Coronary artery (tissue), 2 donors: ENCODE data around the gene EFNA4.
A peak's percentile ranks its signal among the peaks of the same experiment; 100 is the strongest.

Source experiments
- DNase-seq: peaks from one replicate; pipeline ENCODE4 v3.0.0-alpha.2; 2017; ENCODE audit warnings: low spot score
- H3K27ac ChIP-seq, 2 donors: fragments of 200-600 bp; sonication (generic); one replicate each; pipeline ENCODE4 v1.5.1; 2016 to 2019
- H3K4me3 ChIP-seq: fragments of 200-600 bp; sonication (generic); 2 replicates; pipeline ENCODE4 v1.5.1; 2016; ENCODE audit warnings: mild to moderate bottlenecking, moderate library complexity
- TF ChIP-seq, protein P1 (sequence below): fragments of 200-600 bp; sonication (generic); IDR thresholded peaks from one replicate; pipeline ENCODE4 v1.5.1; 2019; ENCODE audit warnings: antibody characterized with exemption

Gene EFNA4

GRCh38 chr1:155062151-155062686, 1.3 kb upstream of the EFNA4 start:
- peak overlapping the region; percentile 94 for H3K4me3 ChIP-seq
- TF ChIP-seq, protein P1, sequence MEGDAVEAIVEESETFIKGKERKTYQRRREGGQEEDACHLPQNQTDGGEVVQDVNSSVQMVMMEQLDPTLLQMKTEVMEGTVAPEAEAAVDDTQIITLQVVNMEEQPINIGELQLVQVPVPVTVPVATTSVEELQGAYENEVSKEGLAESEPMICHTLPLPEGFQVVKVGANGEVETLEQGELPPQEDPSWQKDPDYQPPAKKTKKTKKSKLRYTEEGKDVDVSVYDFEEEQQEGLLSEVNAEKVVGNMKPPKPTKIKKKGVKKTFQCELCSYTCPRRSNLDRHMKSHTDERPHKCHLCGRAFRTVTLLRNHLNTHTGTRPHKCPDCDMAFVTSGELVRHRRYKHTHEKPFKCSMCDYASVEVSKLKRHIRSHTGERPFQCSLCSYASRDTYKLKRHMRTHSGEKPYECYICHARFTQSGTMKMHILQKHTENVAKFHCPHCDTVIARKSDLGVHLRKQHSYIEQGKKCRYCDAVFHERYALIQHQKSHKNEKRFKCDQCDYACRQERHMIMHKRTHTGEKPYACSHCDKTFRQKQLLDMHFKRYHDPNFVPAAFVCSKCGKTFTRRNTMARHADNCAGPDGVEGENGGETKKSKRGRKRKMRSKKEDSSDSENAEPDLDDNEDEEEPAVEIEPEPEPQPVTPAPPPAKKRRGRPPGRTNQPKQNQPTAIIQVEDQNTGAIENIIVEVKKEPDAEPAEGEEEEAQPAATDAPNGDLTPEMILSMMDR, result no peak
- H3K27ac ChIP-seq, result no peak overlapping the region
- no peak for DNase-seq

- no peak overlapping the region for H3K27ac ChIP-seq
- H3K4me3 ChIP-seq, result peak overlapping the region; percentile 94
- TF ChIP-seq, protein P1, result peak; percentile 49
- DNase-seq, result no peak
Measured at GRCh38 chr1:155062702-155063411, 683 bp upstream of the EFNA4 start.

GRCh38 chr1:155064111-155064831, 731 bp downstream of the EFNA4 start:
- peak overlapping the region; percentile 43 to 85 for H3K27ac ChIP-seq
- peak overlapping the region; percentile 94 for H3K4me3 ChIP-seq
- DNase-seq, result no peak
- TF ChIP-seq, protein P1, result no peak

- TF ChIP-seq, protein P1, result no peak
- H3K27ac ChIP-seq, result no peak overlapping the region
- DNase-seq, result no peak
- H3K4me3 ChIP-seq, result no peak overlapping the region
Measured at GRCh38 chr1:155064832-155065429, 1.4 kb downstream of the EFNA4 start.

DNA sequence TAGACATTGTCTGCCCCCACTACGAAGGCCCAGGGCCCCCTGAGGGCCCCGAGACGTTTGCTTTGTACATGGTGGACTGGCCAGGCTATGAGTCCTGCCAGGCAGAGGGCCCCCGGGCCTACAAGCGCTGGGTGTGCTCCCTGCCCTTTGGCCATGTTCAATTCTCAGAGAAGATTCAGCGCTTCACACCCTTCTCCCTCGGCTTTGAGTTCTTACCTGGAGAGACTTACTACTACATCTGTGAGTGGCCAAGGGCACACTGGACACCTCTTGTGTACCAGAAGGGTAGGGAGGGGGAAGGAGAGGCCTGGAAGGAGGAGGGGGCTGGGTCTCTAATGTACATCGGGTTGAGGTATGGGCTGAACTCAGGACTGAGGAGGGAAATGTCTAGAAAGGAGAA, 3.2 kb downstream of the EFNA4 start:
- Histone ChIP-seq H3K4me3 (no peak overlapping the region), H3K27ac (no peak overlapping the region)
- TF ChIP-seq, protein P1, result no peak
- DNase-seq, result no peak

DNA sequence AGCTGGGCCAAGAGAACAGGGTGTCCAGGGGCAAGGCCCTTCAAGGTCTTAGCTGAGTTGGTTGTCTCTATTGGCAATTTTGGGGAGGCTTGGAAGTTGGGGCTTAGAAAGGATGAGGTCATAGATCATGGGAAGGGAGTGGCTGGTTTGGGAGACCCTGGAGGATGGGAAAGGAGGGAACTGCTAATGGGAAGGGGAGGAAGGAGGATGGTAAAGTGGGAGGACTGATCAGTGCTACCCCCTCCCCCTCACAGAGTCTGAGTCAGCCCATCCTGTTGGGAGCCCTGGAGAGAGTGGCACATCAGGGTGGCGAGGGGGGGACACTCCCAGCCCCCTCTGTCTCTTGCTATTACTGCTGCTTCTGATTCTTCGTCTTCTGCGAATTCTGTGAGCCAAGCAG, 5.1 kb downstream of the EFNA4 start:
- TF ChIP-seq, protein P1, result no peak
- no peak for DNase-seq
- no peak overlapping the region for H3K27ac ChIP-seq
- H3K4me3 ChIP-seq, result no peak overlapping the region
